ENCODE measurements around the gene TMEM120B. TPM values are rescaled to one million over a fixed set of nuclear protein-coding genes. Genes with fewer than 3 reads are reported as not detected.

The TMEM120B gene
- total and polyA plus RNA-seq, 2 of the 13 experiments (the other 11 are each of a cell fraction or from before 2014, with no cell fraction given): 7.1 to 12.9 TPM

DNA sequence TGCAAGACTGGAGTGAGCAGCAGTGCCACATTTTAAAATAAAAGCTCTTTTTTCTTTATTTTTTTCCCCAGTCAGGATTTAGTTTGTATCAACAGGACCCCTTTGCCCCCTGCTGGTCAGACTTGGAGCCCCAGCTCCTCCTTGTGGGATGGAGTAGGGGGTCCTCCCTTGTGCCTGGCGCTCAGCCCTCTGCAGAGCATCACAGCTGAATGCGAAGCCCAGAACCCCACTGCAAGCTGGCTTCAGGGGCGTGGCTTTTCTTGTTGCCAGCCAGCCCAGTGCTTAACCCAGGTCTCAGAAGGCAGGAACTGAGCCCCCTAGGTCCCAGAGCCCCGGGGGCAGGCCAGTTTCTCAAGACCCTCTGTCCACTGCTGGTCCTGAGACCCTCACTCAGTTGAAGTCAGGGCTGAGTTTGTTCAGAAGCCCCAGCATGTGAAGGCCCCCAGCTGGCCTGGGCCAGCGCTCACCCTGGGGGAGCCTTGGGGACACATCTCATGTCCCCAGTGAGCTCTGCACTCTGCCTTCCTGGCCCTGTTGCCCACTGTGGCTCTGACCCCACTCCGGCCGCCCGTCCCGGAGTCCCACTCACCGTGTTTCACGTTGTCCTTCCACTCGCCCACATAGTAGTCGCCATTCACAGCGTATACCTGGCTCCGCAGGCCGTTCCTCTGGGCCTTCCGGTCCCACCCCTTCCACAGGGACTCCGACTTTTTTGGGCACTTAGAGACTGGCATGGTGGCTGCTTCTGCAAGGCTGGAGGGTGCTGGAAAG, 43.6 kb upstream of the TMEM120B start (continued):
- TF ChIP-seq ZNF687 (CRISPR knock-in tag; IDR thresholded peaks at IDR 0.05) (peak; percentile 58), HCFC1 (IDR thresholded peaks at IDR 0.05; ENCODE audit: low read depth, low read length) (no peak), PCBP1 (IDR thresholded peaks at IDR 0.05; ENCODE audit: borderline replicate concordance, low read depth, low read length) (0 out of 2 replicates have a peak, but pooled peaks have one; percentile 36), TBL1XR1 (IDR thresholded peaks at IDR 0.05; ENCODE audit: borderline replicate concordance, low read length, partially characterized antibody) (no peak), AGO2 (optimal IDR thresholded peaks at IDR 0.05; ENCODE audit: low read depth, low read length) (no peak), HNRNPL (IDR thresholded peaks at IDR 0.05; ENCODE audit: low read depth, low read length) (0 out of 2 replicates have a peak, but pooled peaks have one; percentile 37), ZBTB38 (CRISPR knock-in tag; IDR thresholded peaks at IDR 0.05) (0 out of 2 replicates have a peak, but pooled peaks have one; percentile 21), SMC3 (IDR thresholded peaks at IDR 0.05; ENCODE audit: low read length) (peak; percentile 30; the same call in 1 of the 2 replicates), ZNF280B (CRISPR knock-in tag; IDR thresholded peaks at IDR 0.05; ENCODE audit: borderline replicate concordance) (0 out of 2 replicates have a peak, but pooled peaks have one; percentile 36), PHF8 (CRISPR knock-in tag; IDR thresholded peaks at IDR 0.05) (0 out of 2 replicates have a peak, but pooled peaks have one; percentile 38)
